Endodermal cell (in vitro differentiated cells): Measurements from ENCODE around the gene ABL1. TPM values are rescaled to one million over a fixed set of nuclear protein-coding genes. Genes with fewer than 3 reads are reported as not detected.

Experiments
- DNase-seq: peaks from one replicate; pipeline ENCODE4 v3.0.0-alpha.2; 2017
- H3K27ac ChIP-seq: 2 replicates; pipeline ENCODE4 v1.5.1; 2013; ENCODE audit warnings: mild to moderate bottlenecking, low read depth, low read length, moderate library complexity
- H3K27me3 ChIP-seq: 2 replicates; pipeline ENCODE4 v1.6.1; 2013; ENCODE audit warnings: mild to moderate bottlenecking, low read length, moderate library complexity; ENCODE audit not compliant: insufficient read depth, control insufficient read depth, poor library complexity, severe bottlenecking
- H3K36me3 ChIP-seq: 2 replicates; pipeline ENCODE4 v1.7.0; 2013; ENCODE audit warnings: mild to moderate bottlenecking, low read length, moderate library complexity; ENCODE audit not compliant: control insufficient read depth, insufficient read depth
- H3K4me1 ChIP-seq: one replicate; pipeline ENCODE4 v1.7.0; 2013; ENCODE audit warnings: low read length; ENCODE audit not compliant: control insufficient read depth, insufficient read depth
- H3K4me3 ChIP-seq: 2 replicates; pipeline ENCODE4 v1.5.1; 2013; ENCODE audit warnings: mild to moderate bottlenecking, low read length, moderate library complexity
- H3K9ac ChIP-seq: 2 replicates; pipeline ENCODE4 v1.6.1; 2013; ENCODE audit warnings: mild to moderate bottlenecking, low read length, moderate library complexity; ENCODE audit not compliant: poor library complexity, severe bottlenecking; ENCODE audit errors: extremely low read depth
- H3K9me3 ChIP-seq: 2 replicates; pipeline ENCODE4 v1.6.1; 2013; ENCODE audit warnings: mild to moderate bottlenecking, low read length, moderate library complexity; ENCODE audit not compliant: control insufficient read depth
- H3K27ac Mint-ChIP-seq: 2 replicates; pipeline ENCODE4 v1.8.0; 2020; ENCODE audit warnings: mixed read lengths
- H3K27me3 Mint-ChIP-seq: 2 replicates; pipeline ENCODE4 v1.8.0; 2021; ENCODE audit warnings: mild to moderate bottlenecking, mixed read lengths; ENCODE audit not compliant: insufficient read depth
- H3K36me3 Mint-ChIP-seq: 2 replicates; pipeline ENCODE4 v1.8.0; 2020; ENCODE audit warnings: low read depth, mixed read lengths
- H3K4me1 Mint-ChIP-seq: 2 replicates; pipeline ENCODE4 v1.8.0; 2020; ENCODE audit warnings: mixed read lengths
- H3K4me3 Mint-ChIP-seq: 2 replicates; pipeline ENCODE4 v1.8.0; 2020; ENCODE audit warnings: mild to moderate bottlenecking, moderate library complexity, mixed read lengths
- H3K9me3 Mint-ChIP-seq: 2 replicates; pipeline ENCODE4 v1.8.0; 2020; ENCODE audit warnings: mild to moderate bottlenecking, mixed read lengths
- WGBS, 2 experiments: methylation state at CpG; one replicate each; pipeline versions ENCODE4 v1.1.5 to v1.1.7; 2013; ENCODE audit warnings: missing lambda C conversion rate in 2 of 2, mixed read lengths in 1 of 2; ENCODE audit not compliant: insufficient coverage in 1 of 2, insufficient read length in 1 of 2; 5-methylcytosine and 5-hydroxymethylcytosine counted together
- total RNA-seq, 2 donors: library from RNA; stranded (reverse); fragmentation: NEBNext Ultra II Directional in 1 of 2; extraction: Animal tissue kit (Norgen Biotek cat#: 25700) in 1 of 2; gene quantifications; 2 replicates in 1 of 2; 3 replicates in 1 of 2; pipeline ENCODE4 v1.2.1, GENCODE V29; 2021
- TF ChIP-seq, protein P1 (sequence below): fragments of 200-600 bp; sonication (generic); conservative IDR thresholded peaks from 2 replicates; pipeline ENCODE4 v1.5.0; 2021; ENCODE audit warnings: antibody characterized with exemption, mild to moderate bottlenecking

Gene ABL1
- total RNA-seq, 2 donors from 2014 or later = 78.8 to 94.1 TPM

DNA sequence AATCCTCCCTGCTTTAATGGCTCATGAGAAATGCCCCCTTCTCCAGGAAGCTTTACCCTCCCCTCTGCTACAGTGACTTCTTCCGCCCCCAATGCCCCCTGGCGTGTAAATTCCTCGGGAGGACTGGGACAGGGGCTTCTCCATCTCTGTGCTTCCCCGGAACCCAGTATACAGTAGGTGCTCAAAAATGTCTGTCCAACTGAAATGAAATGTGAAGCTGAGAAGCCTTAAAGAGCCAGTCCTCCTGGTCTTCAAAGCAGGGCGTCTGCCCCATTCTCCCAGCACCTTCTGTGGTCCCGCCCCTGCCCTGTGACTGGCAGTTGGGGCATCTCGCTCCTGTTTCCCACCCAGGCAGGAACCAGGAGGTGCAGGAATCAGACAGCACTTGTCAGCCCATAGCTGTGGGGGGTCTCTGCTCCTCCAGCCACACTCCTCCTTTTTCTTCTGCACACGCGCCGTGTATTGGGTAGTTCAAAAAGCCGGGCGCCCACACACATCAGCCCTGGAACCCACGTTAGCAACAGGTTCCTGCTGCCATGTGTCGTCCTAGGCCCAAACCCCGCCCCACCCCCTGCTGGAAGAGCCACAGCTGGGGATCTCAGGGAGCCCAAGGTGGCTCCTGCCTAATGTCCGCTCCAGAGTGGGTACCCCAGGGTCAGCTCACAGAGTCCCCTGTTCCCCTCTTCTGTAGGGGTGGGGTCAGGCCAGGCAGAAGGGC lies 88.0 kb downstream of the ABL1 start:
- Mint-ChIP-seq H3K4me3 (no peak overlapping the region), H3K36me3 (no peaks in the 10 kb centered on the region), H3K9me3 (no peaks in the 10 kb centered on the region), H3K4me1 (no peaks in the 10 kb centered on the region), H3K27ac (peak overlapping the region; percentile 61), H3K27me3 (no peaks in the 10 kb centered on the region)
- TF ChIP-seq, protein P1, sequence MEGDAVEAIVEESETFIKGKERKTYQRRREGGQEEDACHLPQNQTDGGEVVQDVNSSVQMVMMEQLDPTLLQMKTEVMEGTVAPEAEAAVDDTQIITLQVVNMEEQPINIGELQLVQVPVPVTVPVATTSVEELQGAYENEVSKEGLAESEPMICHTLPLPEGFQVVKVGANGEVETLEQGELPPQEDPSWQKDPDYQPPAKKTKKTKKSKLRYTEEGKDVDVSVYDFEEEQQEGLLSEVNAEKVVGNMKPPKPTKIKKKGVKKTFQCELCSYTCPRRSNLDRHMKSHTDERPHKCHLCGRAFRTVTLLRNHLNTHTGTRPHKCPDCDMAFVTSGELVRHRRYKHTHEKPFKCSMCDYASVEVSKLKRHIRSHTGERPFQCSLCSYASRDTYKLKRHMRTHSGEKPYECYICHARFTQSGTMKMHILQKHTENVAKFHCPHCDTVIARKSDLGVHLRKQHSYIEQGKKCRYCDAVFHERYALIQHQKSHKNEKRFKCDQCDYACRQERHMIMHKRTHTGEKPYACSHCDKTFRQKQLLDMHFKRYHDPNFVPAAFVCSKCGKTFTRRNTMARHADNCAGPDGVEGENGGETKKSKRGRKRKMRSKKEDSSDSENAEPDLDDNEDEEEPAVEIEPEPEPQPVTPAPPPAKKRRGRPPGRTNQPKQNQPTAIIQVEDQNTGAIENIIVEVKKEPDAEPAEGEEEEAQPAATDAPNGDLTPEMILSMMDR = no peak
- no peaks in the 10 kb centered on the region for H3K27me3 ChIP-seq
- WGBS, 2 experiments = 77 to 85% methylated on average over 13 to 16 of the region's 16 CpGs
- peak; percentile 73 for DNase-seq
- H3K4me3 ChIP-seq = no peak overlapping the region
- no peaks in the 10 kb centered on the region for H3K9me3 ChIP-seq
- no peak overlapping the region for H3K27ac ChIP-seq
- no peaks in the 10 kb centered on the region for H3K36me3 ChIP-seq
- H3K4me1 ChIP-seq = no peaks in the 10 kb centered on the region
- no peak overlapping the region for H3K9ac ChIP-seq

DNA sequence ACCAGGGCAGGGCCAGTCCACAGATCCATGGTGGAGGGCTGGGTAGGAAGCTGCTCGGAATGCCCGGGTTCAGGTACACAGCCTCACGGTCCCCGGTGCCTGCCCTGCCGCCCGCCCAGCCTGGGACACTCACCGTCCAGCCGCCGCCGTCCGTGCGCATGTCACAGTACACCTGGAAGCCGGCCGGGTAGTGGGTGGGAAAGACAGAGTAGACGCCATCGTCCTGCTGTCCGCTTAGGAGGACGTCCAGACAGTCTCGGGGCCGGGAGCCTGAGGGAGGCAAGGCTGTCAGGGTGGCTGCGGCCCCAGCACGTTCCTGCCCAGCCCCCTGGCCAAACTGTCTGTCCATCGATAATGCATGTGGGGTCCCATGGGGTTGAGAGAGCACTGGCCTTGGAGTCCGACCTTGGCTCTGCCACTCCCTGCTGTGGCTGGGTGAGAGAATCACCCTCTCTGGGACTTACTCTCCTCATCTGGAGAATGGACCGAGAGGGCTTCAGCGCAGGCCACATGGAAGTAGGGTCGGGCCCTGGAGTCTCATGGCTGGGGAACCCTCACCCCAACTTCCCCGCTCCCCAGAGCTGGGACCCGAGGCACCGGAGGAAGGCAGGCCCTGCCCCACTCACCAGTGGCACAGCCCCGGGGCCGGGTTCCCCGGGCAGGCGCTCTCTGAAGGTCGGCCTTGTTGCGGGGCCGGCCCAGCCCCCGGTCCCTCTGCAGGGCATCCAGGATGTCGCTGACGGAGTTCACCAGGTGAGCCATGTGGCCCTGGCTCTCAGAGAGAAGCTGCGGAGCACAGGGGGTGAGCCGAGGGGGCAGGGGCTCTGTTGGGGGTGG lies 88.8 kb downstream of the ABL1 start:
- Mint-ChIP-seq H3K4me3 (no peak overlapping the region), H3K9me3 (no peaks in the 10 kb centered on the region), H3K36me3 (no peaks in the 10 kb centered on the region), H3K27me3 (no peaks in the 10 kb centered on the region), H3K27ac (no peak overlapping the region), H3K4me1 (no peaks in the 10 kb centered on the region)
- Histone ChIP-seq H3K4me1 (no peaks in the 10 kb centered on the region), H3K27me3 (no peaks in the 10 kb centered on the region), H3K9me3 (no peaks in the 10 kb centered on the region), H3K9ac (no peak overlapping the region), H3K4me3 (no peak overlapping the region), H3K36me3 (no peaks in the 10 kb centered on the region), H3K27ac (no peak overlapping the region)
- DNase-seq = no peak
- TF ChIP-seq, protein P1 = no peak
- 91 to 96% methylated on average over 23 to 42 of the region's 42 CpGs for WGBS, 2 experiments

DNA sequence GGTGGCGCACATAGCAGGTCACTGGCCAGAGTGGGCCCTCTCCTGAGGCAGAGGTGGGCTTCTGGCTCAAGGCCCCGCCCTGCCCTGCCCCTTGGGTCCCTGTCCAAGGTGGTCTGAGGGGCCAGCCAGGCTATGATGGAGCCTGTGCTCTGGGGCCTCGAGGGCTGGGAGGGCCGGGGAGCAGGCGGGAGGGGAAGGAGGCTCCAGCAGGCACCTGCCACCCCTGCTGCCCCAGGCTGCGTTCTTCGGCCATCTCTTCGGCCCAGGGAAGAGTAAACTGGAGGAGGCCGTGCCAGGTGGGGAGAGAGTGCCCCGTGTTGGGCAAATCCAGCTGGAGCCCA lies 89.4 kb downstream of the ABL1 start:
- Histone ChIP-seq H3K4me1 (no peaks in the 10 kb centered on the region), H3K4me3 (no peak overlapping the region), H3K9me3 (no peaks in the 10 kb centered on the region), H3K36me3 (no peaks in the 10 kb centered on the region), H3K9ac (no peak overlapping the region), H3K27me3 (no peaks in the 10 kb centered on the region), H3K27ac (no peak overlapping the region)
- WGBS, 2 experiments = 85 to 96% methylated on average over 4 to 10 of the region's 10 CpGs
- TF ChIP-seq, protein P1 = no peak
- no peaks in the 10 kb centered on the region for H3K36me3 Mint-ChIP-seq
- no peaks in the 10 kb centered on the region for H3K9me3 Mint-ChIP-seq
- no peaks in the 10 kb centered on the region for H3K4me1 Mint-ChIP-seq
- no peak for DNase-seq
- H3K27me3 Mint-ChIP-seq = no peaks in the 10 kb centered on the region
- no peak overlapping the region for H3K4me3 Mint-ChIP-seq
- no peak overlapping the region for H3K27ac Mint-ChIP-seq
